CD4-positive, alpha-beta T cell (primary cell): ENCODE measurements around the gene TMEM30B. TPM values are rescaled to one million over a fixed set of nuclear protein-coding genes. Genes with fewer than 3 reads are reported as not detected.

Experiments used
- ATAC-seq: fragments of 200-7000 bp; cut with Tn5 transposase; one replicate; pipeline ENCODE4 v1.10.0; 2022; ENCODE audit warnings: mild to moderate bottlenecking; ENCODE audit not compliant: poor library complexity
- CTCF ChIA-PET: fragments of 350-600 bp; sonication (Branson Sonifier 250); formaldehyde crosslinking; loops from one replicate; lab custom pipeline; 2021; ENCODE audit warnings: antibody characterized with exemption, inconsistent platforms; lab: Charles Lee
- POLR2A ChIA-PET: fragments of 350-600 bp; sonication (Branson Sonifier 250); formaldehyde crosslinking; loops from one replicate; lab custom pipeline; 2021; ENCODE audit warnings: antibody characterized with exemption, inconsistent platforms; lab: Charles Lee
- DNase-seq, 14 experiments: peaks; one replicate each; pipeline ENCODE4 v3.0.0-alpha.2; 2013 to 2020; ENCODE audit warnings: mixed read lengths in 2 of 14
- H3K27ac ChIP-seq, 2 donors: one replicate each; pipeline versions ENCODE4 v1.5.1 to v1.7.0; 2013; ENCODE audit warnings: low read length in 2 of 2, low read depth in 1 of 2, mild to moderate bottlenecking in 1 of 2
- H3K27me3 ChIP-seq, 2 experiments: 1 replicate in 1 of 2; 2 replicates in 1 of 2; pipeline versions ENCODE4 v1.6.1 to v1.7.0; 2013; ENCODE audit warnings: low read length in 2 of 2, control low read depth in 1 of 2, mild to moderate bottlenecking in 1 of 2, moderate library complexity in 1 of 2; ENCODE audit not compliant: insufficient read depth in 2 of 2, control insufficient read depth in 1 of 2
- H3K36me3 ChIP-seq: one replicate; pipeline ENCODE4 v1.6.1; 2013; ENCODE audit warnings: low read length, control low read depth; ENCODE audit not compliant: insufficient read depth
- H3K4me1 ChIP-seq: one replicate; pipeline ENCODE4 v1.6.1; 2013; ENCODE audit warnings: low read length, control low read depth; ENCODE audit not compliant: insufficient read depth
- H3K4me3 ChIP-seq: one replicate; pipeline ENCODE4 v1.5.1; 2013; ENCODE audit warnings: mild to moderate bottlenecking, low read length, moderate library complexity
- H3K9me3 ChIP-seq, 2 experiments: 1 replicate in 1 of 2; 2 replicates in 1 of 2; pipeline versions ENCODE4 v1.6.1 to v1.7.0; 2013; ENCODE audit warnings: low read length in 2 of 2, mild to moderate bottlenecking in 2 of 2, control low read depth in 1 of 2, moderate library complexity in 1 of 2; ENCODE audit not compliant: control insufficient read depth in 1 of 2, insufficient read depth in 1 of 2
- H3K27ac Mint-ChIP-seq: one replicate; pipeline ENCODE4 v1.8.0; 2020; ENCODE audit warnings: mixed read lengths
- H3K27me3 Mint-ChIP-seq: one replicate; pipeline ENCODE4 v1.8.0; 2021; ENCODE audit warnings: mixed read lengths
- H3K36me3 Mint-ChIP-seq: one replicate; pipeline ENCODE4 v1.8.0; 2021; ENCODE audit warnings: low read depth, mixed read lengths
- H3K4me1 Mint-ChIP-seq: one replicate; pipeline ENCODE4 v1.8.0; 2021; ENCODE audit warnings: low read depth, mixed read lengths
- H3K4me3 Mint-ChIP-seq: one replicate; pipeline ENCODE4 v1.8.0; 2020; ENCODE audit warnings: mild to moderate bottlenecking, mixed read lengths
- H3K9me3 Mint-ChIP-seq: one replicate; pipeline ENCODE4 v1.8.0; 2020; ENCODE audit warnings: mixed read lengths
- CTCF ChIP-seq: fragments of 200-600 bp; IDR thresholded peaks from one replicate; pipeline ENCODE4 v1.8.0; 2022; ENCODE audit warnings: antibody characterized with exemption, mild to moderate bottlenecking
- intact Hi-C, 2 experiments: fragments of 100-400 bp; cut with DNase I in 1 of 2; cut with micrococcal nuclease in 1 of 2; formaldehyde crosslinking; loops; one replicate each; pipeline versions ENCODE4 v1.15.1 to v1.9.0; 2023 to 2025; cut with DNase I, micrococcal nuclease
- total RNA-seq, 174 experiments: library from RNA in 2 of 174; stranded (reverse) in 2 of 174; gene quantifications; one replicate each; pipeline ENCODE4 v1.2.3 and lab custom pipeline; 2021 to 2026

The TMEM30B gene
- total RNA-seq, 2 experiments from 2014 or later: 8.9 to 9.1 TPM

- H3K4me1 ChIP-seq: peaks cover 4% of the 10 kb centered on the region
- no peak overlapping the region for H3K4me3 Mint-ChIP-seq
- H3K27ac ChIP-seq: no peak overlapping the region
- intact Hi-C loops: no loop called here
- H3K4me3 ChIP-seq: no peak overlapping the region
- no peak for ATAC-seq
- H3K27me3 ChIP-seq: no peaks in the 10 kb centered on the region
- H3K36me3 ChIP-seq: no peaks in the 10 kb centered on the region
- no peaks in the 10 kb centered on the region for H3K9me3 Mint-ChIP-seq
- H3K9me3 ChIP-seq: no peaks in the 10 kb centered on the region
- POLR2A ChIA-PET: interaction anchor here (1.4 kb wide), 1 partner anchor 8 kb away, joined by 3 read pairs; no protein-coding TSS in a partner anchor
- peaks cover 17% of the 10 kb centered on the region for H3K4me1 Mint-ChIP-seq
- H3K27me3 Mint-ChIP-seq: no peaks in the 10 kb centered on the region
- CTCF ChIA-PET: no interaction called here
- no peaks in the 10 kb centered on the region for H3K36me3 Mint-ChIP-seq
- no peak overlapping the region for H3K27ac Mint-ChIP-seq
- no peak for DNase-seq
- TF ChIP-seq CTCF: no peak
Measured at GRCh38 chr14:61288720-61289119, 7.6 kb upstream of the TMEM30B start.

- H3K27ac Mint-ChIP-seq: no peak overlapping the region
- no peak for TF ChIP-seq CTCF
- H3K4me1 Mint-ChIP-seq: peaks cover 17% of the 10 kb centered on the region
- no peaks in the 10 kb centered on the region for H3K36me3 Mint-ChIP-seq
- no peaks in the 10 kb centered on the region for H3K27me3 Mint-ChIP-seq
- Histone ChIP-seq H3K9me3 (no peaks in the 10 kb centered on the region), H3K36me3 (no peaks in the 10 kb centered on the region), H3K27me3 (no peaks in the 10 kb centered on the region), H3K4me3 (no peak overlapping the region), H3K27ac (no peak overlapping the region), H3K4me1 (peaks cover 4% of the 10 kb centered on the region)
- no peaks in the 10 kb centered on the region for H3K9me3 Mint-ChIP-seq
- ATAC-seq: no peak
- CTCF ChIA-PET: no interaction called here
- intact Hi-C loops: no loop called here
- POLR2A ChIA-PET: interaction anchor here (1.4 kb wide), 1 partner anchor 8 kb away, joined by 3 read pairs; no protein-coding TSS in a partner anchor
- DNase-seq: no peak
- no peak overlapping the region for H3K4me3 Mint-ChIP-seq
Measured at GRCh38 chr14:61288228-61288627, 7.1 kb upstream of the TMEM30B start.

GRCh38 chr14:61287196-61287595, 6.1 kb upstream of the TMEM30B start:
- TF ChIP-seq CTCF: no peak
- H3K9me3 Mint-ChIP-seq: no peaks in the 10 kb centered on the region
- intact Hi-C loops: no loop called here
- ChIA-PET POLR2A (no interaction called here), CTCF (no interaction called here)
- H3K4me3 ChIP-seq: no peak overlapping the region
- H3K4me1 ChIP-seq: peaks cover 4% of the 10 kb centered on the region
- peaks cover 17% of the 10 kb centered on the region for H3K4me1 Mint-ChIP-seq
- no peaks in the 10 kb centered on the region for H3K9me3 ChIP-seq
- ATAC-seq: no peak
- H3K36me3 ChIP-seq: no peaks in the 10 kb centered on the region
- no peak for DNase-seq
- H3K27ac Mint-ChIP-seq: no peak overlapping the region
- no peaks in the 10 kb centered on the region for H3K27me3 Mint-ChIP-seq
- H3K27me3 ChIP-seq: no peaks in the 10 kb centered on the region
- no peaks in the 10 kb centered on the region for H3K36me3 Mint-ChIP-seq
- no peak overlapping the region for H3K4me3 Mint-ChIP-seq
- H3K27ac ChIP-seq: no peak overlapping the region
